Astrocyte (in vitro differentiated cells and primary cell): ENCODE data around the gene FSTL4. TPM values are rescaled to one million over a fixed set of nuclear protein-coding genes. Genes with fewer than 3 reads are reported as not detected.

Experiments used
- DNase-seq: peaks from one replicate; pipeline ENCODE4 v3.0.0-alpha.2; 2010; ENCODE audit warnings: low read depth
- FAIRE-seq: peaks from 2 replicates; lab custom pipeline; 2011; peaks lifted over from hg19 to GRCh38; lab: Jason Lieb, UNC
- H2AFZ ChIP-seq: 2 replicates; pipeline ENCODE4 v1.6.0; 2012; ENCODE audit warnings: low read depth, low read length, inconsistent platforms
- H3K27ac ChIP-seq: 2 replicates; pipeline ENCODE4 v1.5.1; 2011; ENCODE audit warnings: low read depth, low read length, inconsistent platforms
- H3K27me3 ChIP-seq: 2 replicates; pipeline ENCODE4 v1.6.0; 2011; ENCODE audit warnings: low read length, inconsistent platforms; ENCODE audit not compliant: insufficient read depth
- H3K36me3 ChIP-seq: 2 replicates; pipeline ENCODE4 v1.5.1; 2011; ENCODE audit warnings: low read length, inconsistent platforms; ENCODE audit not compliant: insufficient read depth
- H3K4me1 ChIP-seq: 2 replicates; pipeline ENCODE4 v1.5.1; 2011; ENCODE audit warnings: low read length, inconsistent platforms; ENCODE audit not compliant: insufficient read depth
- H3K4me2 ChIP-seq: 2 replicates; pipeline ENCODE4 v1.6.0; 2012; ENCODE audit warnings: low read length, inconsistent platforms
- H3K4me3 ChIP-seq: 2 replicates; pipeline ENCODE4 v1.5.1; 2011; ENCODE audit warnings: low read depth, mild to moderate bottlenecking, low read length, inconsistent platforms; ENCODE audit not compliant: insufficient read depth
- H3K79me2 ChIP-seq: 2 replicates; pipeline ENCODE4 v1.6.0; 2012; ENCODE audit warnings: mild to moderate bottlenecking, low read length, inconsistent platforms; ENCODE audit not compliant: insufficient read depth
- H3K9ac ChIP-seq: 2 replicates; pipeline ENCODE4 v1.6.0; 2012; ENCODE audit warnings: mild to moderate bottlenecking, low read length, inconsistent platforms
- H3K9me3 ChIP-seq: 2 replicates; pipeline ENCODE4 v1.5.1; 2012; ENCODE audit warnings: low read depth, mild to moderate bottlenecking, low read length, inconsistent platforms; ENCODE audit not compliant: insufficient read depth
- H4K20me1 ChIP-seq: 2 replicates; pipeline ENCODE4 v1.6.0; 2012; ENCODE audit warnings: low read length, inconsistent platforms; ENCODE audit not compliant: insufficient read depth
- H3K27ac Mint-ChIP-seq: one replicate; pipeline ENCODE4 v1.8.0; 2021; ENCODE audit warnings: mild to moderate bottlenecking, mixed read lengths; ENCODE audit not compliant: unreplicated experiment
- H3K27me3 Mint-ChIP-seq: one replicate; pipeline ENCODE4 v1.8.0; 2021; ENCODE audit warnings: low read depth, mixed read lengths; ENCODE audit not compliant: unreplicated experiment
- H3K36me3 Mint-ChIP-seq: one replicate; pipeline ENCODE4 v1.8.0; 2021; ENCODE audit warnings: low read depth, mixed read lengths; ENCODE audit not compliant: unreplicated experiment
- H3K4me1 Mint-ChIP-seq: one replicate; pipeline ENCODE4 v1.8.0; 2021; ENCODE audit warnings: low read depth, mixed read lengths; ENCODE audit not compliant: unreplicated experiment
- H3K4me3 Mint-ChIP-seq: one replicate; pipeline ENCODE4 v1.8.0; 2021; ENCODE audit warnings: mild to moderate bottlenecking, moderate library complexity, mixed read lengths; ENCODE audit not compliant: unreplicated experiment
- H3K9me3 Mint-ChIP-seq: one replicate; pipeline ENCODE4 v1.8.0; 2021; ENCODE audit warnings: mild to moderate bottlenecking, mixed read lengths; ENCODE audit not compliant: unreplicated experiment
- EZH2 ChIP-seq: IDR thresholded peaks from 2 replicates; pipeline ENCODE4 v1.6.1; 2012; ENCODE audit warnings: mild to moderate bottlenecking, low read length, inconsistent platforms; ENCODE audit not compliant: insufficient read depth
- total RNA-seq: library from RNA; stranded (reverse); gene quantifications from 2 replicates; pipeline ENCODE4 v1.2.1, GENCODE V29; 2021
- TF ChIP-seq, protein P1 (sequence below): IDR thresholded peaks from 2 replicates; pipeline ENCODE4 v1.5.1; 2011; ENCODE audit warnings: low read depth, mild to moderate bottlenecking, inconsistent platforms, low read length, moderate library complexity; ENCODE audit not compliant: insufficient read depth

Gene FSTL4
- total RNA-seq, 1 donor from 2014 or later: not detected

DNA sequence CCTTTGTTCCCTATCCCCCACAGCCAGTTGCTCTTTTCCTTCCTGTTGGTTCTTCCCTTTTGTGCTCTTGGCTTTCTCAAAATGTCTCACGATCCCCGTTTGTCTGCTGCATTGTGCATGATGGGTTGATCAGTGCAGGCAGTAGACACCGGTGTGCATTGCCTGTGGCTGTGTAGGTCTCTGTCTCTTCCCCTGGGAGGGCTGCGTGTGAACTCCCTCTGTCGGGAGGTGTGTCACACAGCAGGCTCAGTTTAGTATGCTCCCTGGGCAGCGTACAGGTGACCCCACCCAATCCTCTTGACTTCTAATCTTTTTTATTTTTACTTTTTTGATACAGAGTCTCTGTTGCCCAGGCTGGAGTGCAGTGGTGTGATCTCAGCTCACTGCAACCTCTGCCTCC, 265.3 kb downstream of the FSTL4 start:
- TF ChIP-seq, protein P1, sequence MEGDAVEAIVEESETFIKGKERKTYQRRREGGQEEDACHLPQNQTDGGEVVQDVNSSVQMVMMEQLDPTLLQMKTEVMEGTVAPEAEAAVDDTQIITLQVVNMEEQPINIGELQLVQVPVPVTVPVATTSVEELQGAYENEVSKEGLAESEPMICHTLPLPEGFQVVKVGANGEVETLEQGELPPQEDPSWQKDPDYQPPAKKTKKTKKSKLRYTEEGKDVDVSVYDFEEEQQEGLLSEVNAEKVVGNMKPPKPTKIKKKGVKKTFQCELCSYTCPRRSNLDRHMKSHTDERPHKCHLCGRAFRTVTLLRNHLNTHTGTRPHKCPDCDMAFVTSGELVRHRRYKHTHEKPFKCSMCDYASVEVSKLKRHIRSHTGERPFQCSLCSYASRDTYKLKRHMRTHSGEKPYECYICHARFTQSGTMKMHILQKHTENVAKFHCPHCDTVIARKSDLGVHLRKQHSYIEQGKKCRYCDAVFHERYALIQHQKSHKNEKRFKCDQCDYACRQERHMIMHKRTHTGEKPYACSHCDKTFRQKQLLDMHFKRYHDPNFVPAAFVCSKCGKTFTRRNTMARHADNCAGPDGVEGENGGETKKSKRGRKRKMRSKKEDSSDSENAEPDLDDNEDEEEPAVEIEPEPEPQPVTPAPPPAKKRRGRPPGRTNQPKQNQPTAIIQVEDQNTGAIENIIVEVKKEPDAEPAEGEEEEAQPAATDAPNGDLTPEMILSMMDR: no peak
- no peak for TF ChIP-seq EZH2
- Mint-ChIP-seq H3K9me3 (no peaks in the 10 kb centered on the region), H3K36me3 (no peaks in the 10 kb centered on the region), H3K4me1 (no peaks in the 10 kb centered on the region), H3K27me3 (peaks cover 21% of the 10 kb centered on the region), H3K27ac (no peak overlapping the region), H3K4me3 (no peak overlapping the region)
- Histone ChIP-seq H3K4me2 (no peak overlapping the region), H3K79me2 (no peaks in the 10 kb centered on the region), H3K27ac (no peak overlapping the region), H3K9me3 (no peaks in the 10 kb centered on the region), H3K9ac (no peak overlapping the region), H2AFZ (no peak overlapping the region), H3K4me3 (no peak overlapping the region), H4K20me1 (no peaks in the 10 kb centered on the region), H3K4me1 (no peaks in the 10 kb centered on the region), H3K36me3 (no peaks in the 10 kb centered on the region), H3K27me3 (peaks cover 10% of the 10 kb centered on the region)
- DNase-seq (no peak), FAIRE-seq (no peak)

DNA sequence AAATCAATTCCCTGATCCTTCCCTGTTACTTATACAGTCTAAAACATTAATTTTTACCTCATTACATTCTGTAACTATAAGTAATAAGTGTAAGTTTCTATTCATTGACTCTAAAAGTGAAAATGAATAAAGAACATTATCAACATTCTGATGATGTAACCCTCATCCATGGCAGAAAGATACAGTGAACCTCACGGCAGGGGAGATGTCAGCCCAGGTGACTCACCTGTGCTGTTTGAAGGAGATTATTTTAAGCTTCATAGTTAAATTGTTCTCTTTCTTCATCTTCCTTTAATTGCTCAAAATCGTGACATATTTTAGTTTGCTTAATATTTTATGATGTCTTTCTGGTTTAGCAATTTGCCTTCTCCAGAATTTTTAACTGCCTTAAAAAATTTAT, 268.1 kb downstream of the FSTL4 start:
- Histone ChIP-seq H3K27ac (no peak overlapping the region), H3K9me3 (no peaks in the 10 kb centered on the region), H4K20me1 (no peaks in the 10 kb centered on the region), H3K36me3 (no peaks in the 10 kb centered on the region), H3K4me1 (no peaks in the 10 kb centered on the region), H3K79me2 (no peaks in the 10 kb centered on the region), H3K4me3 (no peak overlapping the region), H3K4me2 (no peak overlapping the region), H3K27me3 (peaks cover 5% of the 10 kb centered on the region), H3K9ac (no peak overlapping the region), H2AFZ (no peak overlapping the region)
- peaks cover 4% of the 10 kb centered on the region for H3K4me1 Mint-ChIP-seq
- H3K4me3 Mint-ChIP-seq: no peak overlapping the region
- DNase-seq (no peak), FAIRE-seq (no peak)
- TF ChIP-seq, protein P1: no peak
- no peak for TF ChIP-seq EZH2
- H3K27ac Mint-ChIP-seq: no peak overlapping the region
- H3K27me3 Mint-ChIP-seq: peaks cover 33% of the 10 kb centered on the region
- no peaks in the 10 kb centered on the region for H3K36me3 Mint-ChIP-seq
- no peaks in the 10 kb centered on the region for H3K9me3 Mint-ChIP-seq

DNA sequence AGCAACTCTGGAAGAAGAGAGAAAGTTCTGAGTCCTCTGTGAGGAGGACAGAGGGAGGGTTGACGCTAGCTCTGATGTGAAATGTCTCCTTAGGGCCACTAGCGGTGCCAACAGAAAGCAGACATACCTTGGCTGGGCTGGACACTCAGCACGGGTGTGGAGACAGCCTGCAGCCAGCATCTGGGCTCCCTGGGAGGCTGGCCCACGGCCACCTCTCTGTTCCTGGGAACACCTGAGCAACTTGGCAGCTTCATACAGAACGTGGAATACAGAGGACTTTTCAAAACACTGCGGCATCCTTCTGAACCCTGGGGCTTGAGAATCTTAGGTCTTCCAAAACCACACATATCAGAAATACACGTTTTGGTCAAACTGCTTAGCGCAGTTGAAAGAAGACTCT, 269.1 kb downstream of the FSTL4 start:
- H3K36me3 Mint-ChIP-seq: no peaks in the 10 kb centered on the region
- no peak for DNase-seq
- H3K9ac ChIP-seq: no peak overlapping the region
- H3K4me3 ChIP-seq: no peak overlapping the region
- peaks cover 4% of the 10 kb centered on the region for H3K4me1 Mint-ChIP-seq
- H4K20me1 ChIP-seq: no peaks in the 10 kb centered on the region
- no peak overlapping the region for H3K4me2 ChIP-seq
- no peak overlapping the region for H3K27ac Mint-ChIP-seq
- H2AFZ ChIP-seq: no peak overlapping the region
- TF ChIP-seq EZH2: no peak
- TF ChIP-seq, protein P1: no peak
- no peak overlapping the region for H3K27ac ChIP-seq
- FAIRE-seq: no peak
- peaks cover 4% of the 10 kb centered on the region for H3K27me3 ChIP-seq
- no peaks in the 10 kb centered on the region for H3K4me1 ChIP-seq
- H3K36me3 ChIP-seq: no peaks in the 10 kb centered on the region
- H3K9me3 ChIP-seq: no peaks in the 10 kb centered on the region
- peaks cover 33% of the 10 kb centered on the region for H3K27me3 Mint-ChIP-seq
- H3K79me2 ChIP-seq: no peaks in the 10 kb centered on the region
- no peak overlapping the region for H3K4me3 Mint-ChIP-seq
- H3K9me3 Mint-ChIP-seq: no peaks in the 10 kb centered on the region
